ENCODE measurements around the gene ATP2C1.
"Not testable (repeated sequence)": the region's sequence is repeated elsewhere in the genome, so short reads cannot be mapped to it uniquely, and the experiment has no call there.

The ATP2C1 gene

GRCh38 chr3:131007782-131008181, 113.9 kb downstream of the ATP2C1 start:
- peaks cover 12% of the 10 kb centered on the region for H3K4me1 Mint-ChIP-seq
- ATAC-seq (no peak), DNase-seq (no peak)
- no peaks in the 10 kb centered on the region for H3K27me3 Mint-ChIP-seq
- no peaks in the 10 kb centered on the region for H3K9me3 Mint-ChIP-seq
- H3K27ac Mint-ChIP-seq, result no peak overlapping the region
- H3K4me3 Mint-ChIP-seq, result no peak overlapping the region
- peaks cover 34% of the 10 kb centered on the region for H3K36me3 Mint-ChIP-seq (ENCODE audit: low read depth)

- peaks cover 38% of the 10 kb centered on the region for H3K36me3 Mint-ChIP-seq (ENCODE audit: low read depth)
- no peaks in the 10 kb centered on the region for H3K9me3 Mint-ChIP-seq
- no peak for ATAC-seq
These were observed 114.4 kb downstream of the ATP2C1 start for GRCh38 chr3:131008326-131008725.

GRCh38 chr3:131009698-131010097, 115.8 kb downstream of the ATP2C1 start:
- Mint-ChIP-seq H3K27ac (no peak overlapping the region), H3K27me3 (no peaks in the 10 kb centered on the region), H3K4me3 (no peak overlapping the region), H3K4me1 (peaks cover 2% of the 10 kb centered on the region), H3K36me3 (ENCODE audit: low read depth) (peaks cover 37% of the 10 kb centered on the region), H3K9me3 (no peaks in the 10 kb centered on the region)
- ATAC-seq, result no peak
- no peak for DNase-seq

More at GRCh38 chr3:131008326-131008725, 114.4 kb downstream of the ATP2C1 start:
- peaks cover 12% of the 10 kb centered on the region for H3K4me1 Mint-ChIP-seq
- H3K27me3 Mint-ChIP-seq, result no peaks in the 10 kb centered on the region
- H3K4me3 Mint-ChIP-seq, result no peak overlapping the region
- no peak for DNase-seq
- H3K27ac Mint-ChIP-seq, result no peak overlapping the region

- no peak for DNase-seq
- Mint-ChIP-seq H3K36me3 (ENCODE audit: low read depth) (peaks cover 44% of the 10 kb centered on the region), H3K9me3 (no peaks in the 10 kb centered on the region), H3K4me3 (no peak overlapping the region), H3K4me1 (peaks cover 41% of the 10 kb centered on the region), H3K27me3 (no peaks in the 10 kb centered on the region), H3K27ac (no peak overlapping the region)
- no peak for ATAC-seq
These were observed 125.1 kb downstream of the ATP2C1 start for GRCh38 chr3:131018970-131019369.

- H3K36me3 Mint-ChIP-seq (ENCODE audit: low read depth), result peaks cover 50% of the 10 kb centered on the region
- H3K9me3 Mint-ChIP-seq, result no peaks in the 10 kb centered on the region
- ATAC-seq, result peak; percentile 68
- H3K27me3 Mint-ChIP-seq, result no peaks in the 10 kb centered on the region
- H3K27ac Mint-ChIP-seq, result no peak overlapping the region
- H3K4me1 Mint-ChIP-seq, result peaks cover 53% of the 10 kb centered on the region
- H3K4me3 Mint-ChIP-seq, result peak overlapping the region; percentile 3
- DNase-seq, result no peak
These were observed 126.3 kb downstream of the ATP2C1 start for GRCh38 chr3:131020122-131020693.

GRCh38 chr3:131025539-131025938, 131.7 kb downstream of the ATP2C1 start:
- H3K9me3 Mint-ChIP-seq, result no peaks in the 10 kb centered on the region
- DNase-seq, result no peak
- ATAC-seq, result no peak
- H3K4me3 Mint-ChIP-seq, result peak overlapping the region; percentile 89
- peaks cover 58% of the 10 kb centered on the region for H3K4me1 Mint-ChIP-seq
- H3K27me3 Mint-ChIP-seq, result no peaks in the 10 kb centered on the region
- H3K36me3 Mint-ChIP-seq (ENCODE audit: low read depth), result peaks cover 40% of the 10 kb centered on the region
- H3K27ac Mint-ChIP-seq, result peak overlapping the region; percentile 89

GRCh38 chr3:131026321-131027151, 132.7 kb downstream of the ATP2C1 start, which contains the start of the genes ASTE1 and NEK11:
ASTE1 (minus strand) TSS chr3:131026825; CDS start chr3:131025306, 1,519 bp downstream.
NEK11 (plus strand) TSS chr3:131026877; CDS start chr3:131029709, 2,832 bp downstream.
- Mint-ChIP-seq H3K4me3 (peak within 1 kb of the TSS; percentile 89), H3K27ac (peak within 1 kb of the TSS; percentile 89)
- DNase-seq, result peak; percentile 89

GRCh38 chr3:131028844-131029243, 135.0 kb downstream of the ATP2C1 start:
- no peaks in the 10 kb centered on the region for H3K9me3 Mint-ChIP-seq
- DNase-seq (no peak), ATAC-seq (no peak)
- no peak overlapping the region for H3K27ac Mint-ChIP-seq
- no peak overlapping the region for H3K4me3 Mint-ChIP-seq
- no peaks in the 10 kb centered on the region for H3K27me3 Mint-ChIP-seq
- H3K4me1 Mint-ChIP-seq, result peaks cover 33% of the 10 kb centered on the region
- H3K36me3 Mint-ChIP-seq (ENCODE audit: low read depth), result peaks cover 20% of the 10 kb centered on the region

More at GRCh38 chr3:131026321-131027151, 132.7 kb downstream of the ATP2C1 start, which contains the start of the genes ASTE1 and NEK11:
- Mint-ChIP-seq H3K27me3 (no peaks in the 10 kb centered on the region), H3K9me3 (no peaks in the 10 kb centered on the region), H3K4me1 (peaks cover 49% of the 10 kb centered on the region), H3K36me3 (ENCODE audit: low read depth) (peaks cover 34% of the 10 kb centered on the region)
- ATAC-seq, result peak; percentile 98

GRCh38 chr3:131031660-131032059, 137.8 kb downstream of the ATP2C1 start:
- Mint-ChIP-seq H3K4me3 (no peak overlapping the region), H3K27ac (no peak overlapping the region), H3K4me1 (peaks cover 8% of the 10 kb centered on the region), H3K9me3 (no peaks in the 10 kb centered on the region), H3K27me3 (no peaks in the 10 kb centered on the region), H3K36me3 (ENCODE audit: low read depth) (no peaks in the 10 kb centered on the region)
- DNase-seq (no peak), ATAC-seq (no peak)

- DNase-seq (no peak), ATAC-seq (no peak)
- H3K9me3 Mint-ChIP-seq, result no peaks in the 10 kb centered on the region
- H3K27ac Mint-ChIP-seq, result no peak overlapping the region
- H3K4me1 Mint-ChIP-seq, result no peaks in the 10 kb centered on the region
- no peaks in the 10 kb centered on the region for H3K27me3 Mint-ChIP-seq
- H3K4me3 Mint-ChIP-seq, result no peak overlapping the region
- H3K36me3 Mint-ChIP-seq (ENCODE audit: low read depth), result no peaks in the 10 kb centered on the region
These were observed 139.7 kb downstream of the ATP2C1 start for GRCh38 chr3:131033480-131034080.

GRCh38 chr3:131036200-131036816, 142.4 kb downstream of the ATP2C1 start:
- H3K9me3 Mint-ChIP-seq, result no peaks in the 10 kb centered on the region
- DNase-seq (no peak), ATAC-seq (no peak)
- H3K4me3 Mint-ChIP-seq, result no peak overlapping the region
- H3K27ac Mint-ChIP-seq, result no peak overlapping the region
- no peaks in the 10 kb centered on the region for H3K36me3 Mint-ChIP-seq (ENCODE audit: low read depth)
- H3K4me1 Mint-ChIP-seq, result peaks cover 1% of the 10 kb centered on the region
- H3K27me3 Mint-ChIP-seq, result no peaks in the 10 kb centered on the region

GRCh38 chr3:131036986-131037385, 143.1 kb downstream of the ATP2C1 start:
- ATAC-seq (no peak), DNase-seq (no peak)
- no peak overlapping the region for H3K27ac Mint-ChIP-seq

GRCh38 chr3:131038326-131038725, 144.4 kb downstream of the ATP2C1 start:
- H3K27me3 Mint-ChIP-seq, result no peaks in the 10 kb centered on the region
- no peak overlapping the region for H3K4me3 Mint-ChIP-seq
- peaks cover 2% of the 10 kb centered on the region for H3K9me3 Mint-ChIP-seq
- ATAC-seq (no peak), DNase-seq (no peak)
- peaks cover 13% of the 10 kb centered on the region for H3K4me1 Mint-ChIP-seq
- H3K36me3 Mint-ChIP-seq (ENCODE audit: low read depth), result peaks cover 6% of the 10 kb centered on the region
- no peak overlapping the region for H3K27ac Mint-ChIP-seq

More at GRCh38 chr3:131036986-131037385, 143.1 kb downstream of the ATP2C1 start:
- Mint-ChIP-seq H3K4me1 (peaks cover 5% of the 10 kb centered on the region), H3K4me3 (no peak overlapping the region), H3K36me3 (ENCODE audit: low read depth) (peaks cover 4% of the 10 kb centered on the region), H3K9me3 (no peaks in the 10 kb centered on the region), H3K27me3 (no peaks in the 10 kb centered on the region)

- not testable (repeated sequence) for ATAC-seq, H3K27ac Mint-ChIP-seq, H3K4me3 Mint-ChIP-seq, H3K27me3 Mint-ChIP-seq
- Mint-ChIP-seq H3K4me1 (peaks cover 13% of the 10 kb centered on the region), H3K36me3 (ENCODE audit: low read depth) (peaks cover 15% of the 10 kb centered on the region), H3K9me3 (peaks cover 31% of the 10 kb centered on the region)
- peak; percentile 12 for DNase-seq
These were observed 148.5 kb downstream of the ATP2C1 start for GRCh38 chr3:131042271-131042985.

Measured in activated naive CD8-positive, alpha-beta T cell treated with anti-CD3 and anti-CD28 coated beads, Interleukin-2, amount 50 U/mL, for 24 hours (primary cell).